Measurements from ENCODE around the gene ELP1.
"Not testable (repeated sequence)": the region's sequence is repeated elsewhere in the genome, so short reads cannot be mapped to it uniquely, and the experiment has no call there.

Gene ELP1

DNA sequence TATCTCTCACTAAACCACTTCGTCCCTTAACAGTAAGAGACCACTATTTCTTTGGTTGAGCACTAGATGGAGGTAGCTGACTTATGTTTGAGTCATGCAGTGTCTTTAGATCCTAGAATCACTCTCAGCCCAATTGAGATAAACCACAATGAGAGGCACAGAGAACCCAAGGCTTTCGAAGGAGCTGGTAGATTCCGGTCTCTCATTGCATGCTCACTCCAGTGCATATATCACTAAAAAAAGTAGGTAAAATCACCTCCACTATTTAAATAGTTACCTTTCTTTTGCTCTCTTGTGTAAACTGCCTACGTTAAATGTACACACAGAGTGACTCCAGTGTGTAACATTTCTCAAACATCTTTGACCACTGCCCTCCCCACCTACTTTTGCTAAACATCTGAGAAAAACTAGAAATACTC lies 44.3 kb downstream of the ELP1 start:
- TF ChIP-seq SPI1 (IDR thresholded peaks at IDR 0.05; ENCODE audit: borderline replicate concordance, low read depth) (no peak), REST (IDR thresholded peaks at IDR 0.05; ENCODE audit: insufficient replicate concordance, low read depth) (no peak), GABPA (IDR thresholded peaks at IDR 0.05; ENCODE audit: low read depth) (no peak), POLR2AphosphoS5 (IDR thresholded peaks at IDR 0.05; ENCODE audit: low read depth) (no peak)
- TF ChIP-seq, protein P1, sequence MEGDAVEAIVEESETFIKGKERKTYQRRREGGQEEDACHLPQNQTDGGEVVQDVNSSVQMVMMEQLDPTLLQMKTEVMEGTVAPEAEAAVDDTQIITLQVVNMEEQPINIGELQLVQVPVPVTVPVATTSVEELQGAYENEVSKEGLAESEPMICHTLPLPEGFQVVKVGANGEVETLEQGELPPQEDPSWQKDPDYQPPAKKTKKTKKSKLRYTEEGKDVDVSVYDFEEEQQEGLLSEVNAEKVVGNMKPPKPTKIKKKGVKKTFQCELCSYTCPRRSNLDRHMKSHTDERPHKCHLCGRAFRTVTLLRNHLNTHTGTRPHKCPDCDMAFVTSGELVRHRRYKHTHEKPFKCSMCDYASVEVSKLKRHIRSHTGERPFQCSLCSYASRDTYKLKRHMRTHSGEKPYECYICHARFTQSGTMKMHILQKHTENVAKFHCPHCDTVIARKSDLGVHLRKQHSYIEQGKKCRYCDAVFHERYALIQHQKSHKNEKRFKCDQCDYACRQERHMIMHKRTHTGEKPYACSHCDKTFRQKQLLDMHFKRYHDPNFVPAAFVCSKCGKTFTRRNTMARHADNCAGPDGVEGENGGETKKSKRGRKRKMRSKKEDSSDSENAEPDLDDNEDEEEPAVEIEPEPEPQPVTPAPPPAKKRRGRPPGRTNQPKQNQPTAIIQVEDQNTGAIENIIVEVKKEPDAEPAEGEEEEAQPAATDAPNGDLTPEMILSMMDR (IDR thresholded peaks at IDR 0.05; ENCODE audit: insufficient read depth, low read length) = no peak
- DNase-seq (ENCODE audit: low read depth in 1 of 2, low spot score in 1 of 2) = no peak
- no peak overlapping the region for H3K27ac ChIP-seq (replicated peaks)
- H3K4me3 ChIP-seq (replicated peaks; ENCODE audit: insufficient read depth, low read length) = no peak overlapping the region
- no peaks in the 10 kb centered on the region for H3K27me3 ChIP-seq (ENCODE audit: insufficient read depth, poor library complexity, severe bottlenecking)

GRCh38 chr9:108886594-108887271 lies 47.2 kb downstream of the ELP1 start:
- not testable (repeated sequence) for DNase-seq (ENCODE audit: low read depth in 1 of 2, low spot score in 1 of 2); H3K4me3 ChIP-seq (replicated peaks; ENCODE audit: insufficient read depth, low read length); H3K27me3 ChIP-seq (ENCODE audit: insufficient read depth, poor library complexity, severe bottlenecking); H3K27ac ChIP-seq (replicated peaks)

- DNase-seq (ENCODE audit: low read depth in 1 of 2, low spot score in 1 of 2) = peak; percentile 33 to 35
- TF ChIP-seq REST (IDR thresholded peaks at IDR 0.05; ENCODE audit: insufficient replicate concordance, low read depth) (no peak), SPI1 (IDR thresholded peaks at IDR 0.05; ENCODE audit: borderline replicate concordance, low read depth) (no peak), POLR2AphosphoS5 (IDR thresholded peaks at IDR 0.05; ENCODE audit: low read depth) (no peak), GABPA (IDR thresholded peaks at IDR 0.05; ENCODE audit: low read depth) (no peak)
- TF ChIP-seq, protein P1 (IDR thresholded peaks at IDR 0.05; ENCODE audit: insufficient read depth, low read length) = no peak
- H3K4me3 ChIP-seq (replicated peaks; ENCODE audit: insufficient read depth, low read length) = no peak overlapping the region
- H3K27ac ChIP-seq (replicated peaks) = no peak overlapping the region
- H3K27me3 ChIP-seq (ENCODE audit: insufficient read depth, poor library complexity, severe bottlenecking) = no peaks in the 10 kb centered on the region
Measured at GRCh38 chr9:108885643-108886348, 48.1 kb downstream of the ELP1 start.

GRCh38 chr9:108884701-108885100 lies 49.2 kb downstream of the ELP1 start:
- Histone ChIP-seq H3K27me3 (ENCODE audit: insufficient read depth, poor library complexity, severe bottlenecking) (no peaks in the 10 kb centered on the region), H3K4me3 (replicated peaks; ENCODE audit: insufficient read depth, low read length) (no peak overlapping the region), H3K27ac (replicated peaks) (no peak overlapping the region)
- TF ChIP-seq REST (IDR thresholded peaks at IDR 0.05; ENCODE audit: insufficient replicate concordance, low read depth) = no peak
- TF ChIP-seq GABPA (IDR thresholded peaks at IDR 0.05; ENCODE audit: low read depth) = no peak
- no peak for TF ChIP-seq POLR2AphosphoS5 (IDR thresholded peaks at IDR 0.05; ENCODE audit: low read depth)
- TF ChIP-seq SPI1 (IDR thresholded peaks at IDR 0.05; ENCODE audit: borderline replicate concordance, low read depth) = no peak
- TF ChIP-seq, protein P1 (IDR thresholded peaks at IDR 0.05; ENCODE audit: insufficient read depth, low read length) = no peak
- no peak for DNase-seq (ENCODE audit: low read depth in 1 of 2, low spot score in 1 of 2)

Measured in HL-60 (cell line).